Effector memory CD8-positive, alpha-beta T cell (primary cell): ENCODE results near the gene NPIPB8.
"Not testable (repeated sequence)": the region's sequence is repeated elsewhere in the genome, so short reads cannot be mapped to it uniquely, and the experiment has no call there.

Experiments used
- ATAC-seq: fragments of 150-1000 bp; cut with Tn5 transposase; replicated peaks from 2 replicates; pipeline ENCODE4 v1.10.0; 2021; ENCODE audit warnings: mild to moderate bottlenecking, moderate library complexity
- DNase-seq, 3 experiments: peaks; one replicate each; pipeline ENCODE4 v3.0.0; 2021
- H3K27ac Mint-ChIP-seq, 2 donors: one replicate each; pipeline ENCODE4 v1.8.0; 2022; ENCODE audit warnings: mild to moderate bottlenecking in 2 of 2, mixed read lengths in 2 of 2, moderate library complexity in 2 of 2
- H3K27me3 Mint-ChIP-seq, 2 donors: one replicate each; pipeline ENCODE4 v1.8.0; 2022; ENCODE audit warnings: mixed read lengths in 2 of 2
- H3K36me3 Mint-ChIP-seq: one replicate; pipeline ENCODE4 v1.8.0; 2022; ENCODE audit warnings: mild to moderate bottlenecking, moderate library complexity, mixed read lengths; ENCODE audit not compliant: insufficient read depth
- H3K4me1 Mint-ChIP-seq, 2 donors: one replicate each; pipeline ENCODE4 v1.8.0; 2022; ENCODE audit warnings: low read depth in 2 of 2, mixed read lengths in 2 of 2
- H3K4me3 Mint-ChIP-seq, 2 donors: one replicate each; pipeline ENCODE4 v1.8.0; 2022; ENCODE audit warnings: mild to moderate bottlenecking in 2 of 2, mixed read lengths in 2 of 2, moderate library complexity in 2 of 2
- H3K9me3 Mint-ChIP-seq, 2 donors: one replicate each; pipeline ENCODE4 v1.8.0; 2022; ENCODE audit warnings: mixed read lengths in 2 of 2

NPIPB8 gene

DNA sequence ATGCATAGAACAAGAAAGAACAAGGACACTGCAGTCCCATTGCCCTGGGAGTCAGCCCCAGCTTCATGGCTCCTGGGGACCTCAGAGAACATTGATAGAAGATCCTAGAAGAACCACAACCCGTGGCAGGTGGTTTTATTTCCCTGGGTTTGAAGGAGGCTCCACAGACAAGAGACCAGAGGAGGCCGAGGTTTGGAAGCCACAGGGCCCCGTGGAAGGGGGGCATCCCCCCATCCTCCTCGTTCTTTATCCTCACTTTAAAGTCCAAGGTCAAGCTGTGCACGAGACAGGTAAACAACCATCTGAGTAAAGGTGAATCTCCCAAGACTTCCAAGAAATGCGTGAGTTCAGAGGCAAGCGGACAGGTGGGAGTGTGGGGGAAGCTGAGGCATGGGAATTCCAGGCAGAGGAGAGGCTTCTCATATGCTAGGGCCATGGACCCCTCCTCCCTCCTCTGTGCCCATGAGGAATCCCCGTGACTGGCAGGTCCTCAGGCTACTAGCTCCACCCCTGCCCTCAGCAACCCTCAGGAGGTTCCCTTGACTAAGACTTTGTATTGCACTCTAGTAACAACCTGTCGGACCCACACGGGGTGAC lies 27.2 kb upstream of the NPIPB8 start:
- H3K9me3 Mint-ChIP-seq: no peaks in the 10 kb centered on the region
- H3K36me3 Mint-ChIP-seq: peaks cover 5% of the 10 kb centered on the region
- peaks cover 0 to 7% of the 10 kb centered on the region in 2 donors for H3K4me1 Mint-ChIP-seq
- ATAC-seq: no peak
- H3K27me3 Mint-ChIP-seq: no peaks in the 10 kb centered on the region
- H3K27ac Mint-ChIP-seq: peak overlapping the region in 1 of 2 donors; percentile 87
- no peak overlapping the region for H3K4me3 Mint-ChIP-seq
- DNase-seq: no peak

DNA sequence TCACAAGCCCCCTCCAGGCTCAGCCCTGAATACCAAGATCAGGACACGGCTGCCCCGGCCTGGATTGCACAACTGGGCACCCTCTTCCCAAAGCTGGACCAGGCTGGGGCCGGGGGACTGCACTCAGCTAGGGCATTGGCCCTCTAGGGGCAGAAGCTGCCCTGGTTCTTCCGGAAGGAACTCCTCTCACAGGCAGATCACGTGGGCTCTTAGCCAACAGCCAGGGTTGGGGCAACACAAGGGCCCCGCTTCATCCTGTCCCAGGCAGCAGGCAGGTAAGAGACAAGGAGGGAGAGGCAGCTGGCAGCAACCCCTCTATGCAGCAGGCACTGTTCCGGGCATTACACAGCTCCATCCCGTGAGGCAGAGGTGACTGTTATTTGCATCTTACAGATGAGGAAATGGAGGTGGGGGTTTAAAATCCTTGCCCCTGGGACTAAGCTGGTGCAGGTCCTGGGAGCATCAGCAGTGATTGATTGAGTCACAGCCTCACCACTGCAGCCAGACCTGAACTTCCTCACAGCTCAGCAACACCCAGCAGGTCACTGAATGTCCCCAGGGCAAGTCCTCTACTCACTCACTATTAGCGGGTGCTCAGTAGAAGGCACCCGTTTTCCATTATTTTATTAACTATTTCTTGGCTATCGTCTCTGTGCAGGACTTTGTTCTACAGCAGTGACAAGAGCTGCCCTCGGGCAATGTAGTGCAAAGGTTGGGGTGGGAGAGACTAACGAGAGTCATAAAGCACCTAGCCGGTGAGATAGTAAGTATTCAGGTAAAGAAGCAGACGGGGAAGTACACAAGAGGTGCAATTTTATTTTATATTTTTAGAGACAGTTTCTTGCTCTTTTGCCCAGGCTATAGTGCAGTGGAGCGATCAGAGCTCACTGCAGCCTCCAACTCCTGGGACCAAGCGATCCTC lies 25.2 kb upstream of the NPIPB8 start:
- H3K36me3 Mint-ChIP-seq, H3K27me3 Mint-ChIP-seq, H3K4me3 Mint-ChIP-seq, H3K9me3 Mint-ChIP-seq, H3K27ac Mint-ChIP-seq, DNase-seq, H3K4me1 Mint-ChIP-seq: not testable (repeated sequence)
- ATAC-seq: peak; percentile 98

DNA sequence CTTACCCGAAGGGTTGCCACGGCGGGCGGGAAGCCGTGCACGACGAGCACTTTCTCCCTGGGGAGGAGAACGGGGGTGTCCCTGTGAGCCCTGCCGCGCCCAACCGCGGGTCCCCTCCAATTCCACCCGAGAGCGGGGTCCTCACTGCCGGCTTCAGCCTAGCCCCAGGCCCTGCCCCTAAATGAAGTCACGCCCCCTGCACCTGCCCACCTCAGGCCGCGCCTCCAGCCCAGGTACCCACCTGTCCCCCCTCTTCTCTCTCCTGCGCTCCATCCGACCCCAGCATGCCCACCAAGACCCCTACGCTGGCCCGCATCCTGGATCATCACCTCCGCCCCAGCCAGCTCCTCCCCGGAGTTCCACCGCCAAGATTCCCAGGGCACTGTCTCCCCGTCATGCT lies 24.0 kb upstream of the NPIPB8 start:
- not testable (repeated sequence) for H3K4me3 Mint-ChIP-seq, H3K27ac Mint-ChIP-seq, H3K4me1 Mint-ChIP-seq, H3K27me3 Mint-ChIP-seq, H3K9me3 Mint-ChIP-seq, ATAC-seq, DNase-seq
- H3K36me3 Mint-ChIP-seq: peaks cover 11% of the 10 kb centered on the region

DNA sequence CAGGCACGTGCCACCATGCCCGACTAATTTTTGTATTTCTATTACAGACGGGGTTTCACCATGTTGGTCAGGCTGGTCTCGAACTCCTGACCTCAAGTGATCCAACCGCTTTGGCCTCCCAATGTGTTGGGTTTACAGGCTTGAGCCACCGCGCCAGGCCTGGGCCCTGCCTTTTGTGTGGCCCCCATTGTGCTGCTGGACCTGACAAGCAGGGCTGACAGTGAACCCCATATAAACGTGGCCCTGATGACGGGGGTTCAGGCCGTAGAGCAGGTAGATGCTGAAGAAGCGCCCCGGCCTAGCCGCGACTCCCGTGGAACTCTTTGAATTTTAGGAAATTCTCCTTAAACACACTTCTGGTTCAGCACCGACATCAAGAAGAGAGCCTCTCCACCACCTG lies 23.3 kb upstream of the NPIPB8 start:
- peaks cover 11% of the 10 kb centered on the region for H3K36me3 Mint-ChIP-seq
- H3K4me1 Mint-ChIP-seq, ATAC-seq, H3K4me3 Mint-ChIP-seq, H3K27me3 Mint-ChIP-seq, H3K9me3 Mint-ChIP-seq, H3K27ac Mint-ChIP-seq, DNase-seq: not testable (repeated sequence)

DNA sequence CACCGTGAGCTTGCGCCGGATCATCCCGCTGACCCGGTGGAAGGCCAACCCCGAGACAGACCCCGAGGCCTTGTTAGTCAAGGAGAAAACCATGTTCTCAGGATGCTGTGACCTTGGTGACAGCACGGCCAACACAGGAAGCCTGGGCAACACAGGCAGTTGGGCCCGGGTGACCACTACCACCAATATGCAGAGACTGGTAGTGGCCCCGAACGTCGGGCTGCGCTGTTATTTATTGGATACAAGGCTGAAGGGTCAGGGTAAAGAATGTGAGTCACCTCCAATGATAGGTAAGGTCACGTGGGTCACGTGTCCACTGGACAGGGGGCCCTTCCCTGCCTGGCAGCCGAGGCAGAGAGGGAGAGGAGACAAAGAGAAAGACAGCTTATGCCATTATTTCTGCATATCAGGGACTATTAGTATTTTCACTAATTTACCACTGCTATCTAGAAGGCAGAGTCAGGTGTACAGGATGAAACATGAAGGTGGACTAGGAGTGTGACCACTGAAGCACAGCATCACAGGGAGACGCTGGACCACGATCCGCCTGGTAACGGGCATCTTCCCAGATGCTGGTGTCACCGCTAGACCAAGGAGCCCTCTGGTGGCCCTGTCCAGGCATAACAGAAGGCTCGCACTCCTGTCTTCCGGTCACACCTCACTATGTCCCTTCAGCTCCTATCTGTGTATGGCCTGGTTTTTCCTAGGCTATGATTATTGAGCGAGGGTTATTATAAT lies 22.2 kb upstream of the NPIPB8 start:
- H3K4me1 Mint-ChIP-seq, DNase-seq, H3K4me3 Mint-ChIP-seq, H3K9me3 Mint-ChIP-seq, H3K27me3 Mint-ChIP-seq, ATAC-seq: not testable (repeated sequence)
- Mint-ChIP-seq H3K36me3 (peaks cover 11% of the 10 kb centered on the region), H3K27ac (peak overlapping the region in 1 of 2 donors; percentile 56)

DNA sequence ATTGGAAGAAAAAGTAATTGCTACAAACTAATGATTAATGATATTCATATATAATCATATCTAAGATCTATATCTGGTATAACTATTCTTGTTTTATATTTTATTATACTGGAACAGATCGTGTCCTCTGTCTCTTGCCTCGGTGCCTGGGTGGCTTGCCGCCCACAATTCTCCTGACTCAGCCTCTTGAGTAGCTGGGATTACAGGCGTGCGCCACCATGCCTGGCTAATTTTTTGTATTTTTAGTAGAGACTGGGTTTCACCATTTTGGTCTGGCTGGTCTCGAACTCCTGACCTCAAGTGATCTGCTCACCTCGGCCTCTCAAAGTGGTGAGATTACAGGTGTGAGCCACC lies 21.7 kb upstream of the NPIPB8 start:
- H3K4me1 Mint-ChIP-seq, H3K9me3 Mint-ChIP-seq, H3K27me3 Mint-ChIP-seq, H3K4me3 Mint-ChIP-seq, ATAC-seq, DNase-seq: not testable (repeated sequence)
- peak overlapping the region in 1 of 2 donors; percentile 9 for H3K27ac Mint-ChIP-seq
- peaks cover 11% of the 10 kb centered on the region for H3K36me3 Mint-ChIP-seq

DNA sequence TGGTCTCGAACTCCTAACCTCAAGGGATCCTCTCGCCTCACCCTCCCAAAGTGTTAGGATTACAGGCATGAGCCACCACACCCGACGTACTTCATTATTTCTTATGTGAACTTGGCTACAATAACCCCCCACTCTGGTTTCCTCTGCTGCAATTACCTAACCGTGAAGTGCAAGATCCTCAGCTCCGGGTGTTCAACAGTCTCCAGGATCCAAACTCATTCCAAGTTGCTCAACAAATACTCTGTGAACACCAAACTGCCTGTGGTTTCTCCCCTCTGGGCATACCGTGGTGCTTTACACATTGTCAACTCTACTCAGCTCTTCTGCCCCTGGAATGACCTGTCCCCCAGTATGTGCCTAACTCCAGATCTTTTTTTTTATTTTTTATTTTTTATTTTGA lies 21.2 kb upstream of the NPIPB8 start:
- H3K4me3 Mint-ChIP-seq: no peak overlapping the region
- no peaks in the 10 kb centered on the region for H3K9me3 Mint-ChIP-seq
- peaks cover 1 to 3% of the 10 kb centered on the region in 2 donors for H3K4me1 Mint-ChIP-seq
- H3K27me3 Mint-ChIP-seq: no peaks in the 10 kb centered on the region
- DNase-seq (no peak), ATAC-seq (no peak)
- H3K27ac Mint-ChIP-seq: peak overlapping the region in 1 of 2 donors; percentile 9
- H3K36me3 Mint-ChIP-seq: peaks cover 11% of the 10 kb centered on the region

DNA sequence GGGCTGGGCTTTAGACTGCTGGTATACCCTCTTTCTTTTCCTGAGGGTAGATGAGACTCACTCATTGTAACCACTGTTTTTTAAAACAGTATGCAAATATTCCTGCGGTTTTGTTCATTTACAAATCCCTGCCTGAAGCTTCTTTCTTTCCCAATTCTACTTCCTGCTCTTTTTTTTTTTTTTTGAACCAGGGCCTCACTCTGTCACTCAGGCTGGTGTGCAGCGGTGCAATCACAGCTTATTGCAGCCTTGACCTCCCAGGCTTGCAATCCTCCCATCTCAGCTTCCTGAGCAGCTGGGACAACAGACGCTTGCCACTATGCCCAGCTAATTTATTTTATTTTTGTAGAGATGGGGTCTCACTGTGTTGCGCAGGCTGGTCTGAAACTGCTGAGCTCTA lies 20.0 kb upstream of the NPIPB8 start:
- H3K9me3 Mint-ChIP-seq: no peaks in the 10 kb centered on the region
- H3K27me3 Mint-ChIP-seq: no peaks in the 10 kb centered on the region
- peaks cover 11% of the 10 kb centered on the region for H3K36me3 Mint-ChIP-seq
- H3K4me1 Mint-ChIP-seq: peaks cover 9 to 14% of the 10 kb centered on the region in 2 donors
- peak overlapping the region in 1 of 2 donors; percentile 38 for H3K27ac Mint-ChIP-seq
- DNase-seq (no peak), ATAC-seq (no peak)
- H3K4me3 Mint-ChIP-seq: no peak overlapping the region

DNA sequence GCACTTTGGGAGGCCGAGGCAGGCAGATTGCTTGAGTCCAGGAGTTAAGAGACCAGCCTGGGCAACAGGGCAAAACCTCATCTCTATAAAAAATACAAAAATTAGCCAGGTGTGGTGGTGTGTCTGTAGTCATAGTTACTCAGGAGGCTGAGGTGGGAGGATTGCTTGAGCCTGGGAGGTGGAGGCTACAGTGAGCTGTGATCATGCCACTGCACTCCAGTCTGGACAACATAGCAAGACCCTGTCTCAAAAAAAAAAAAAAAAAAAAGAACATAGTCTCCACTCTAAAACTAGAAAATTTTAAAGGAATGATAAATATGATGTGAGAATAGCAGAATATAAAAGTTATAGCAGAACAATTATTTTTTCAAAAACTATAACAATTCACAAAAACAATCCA lies 17.5 kb upstream of the NPIPB8 start:
- Mint-ChIP-seq H3K27ac (peak overlapping the region in 1 of 2 donors; percentile 6), H3K4me1 (peaks cover 13 to 21% of the 10 kb centered on the region in 2 donors)

DNA sequence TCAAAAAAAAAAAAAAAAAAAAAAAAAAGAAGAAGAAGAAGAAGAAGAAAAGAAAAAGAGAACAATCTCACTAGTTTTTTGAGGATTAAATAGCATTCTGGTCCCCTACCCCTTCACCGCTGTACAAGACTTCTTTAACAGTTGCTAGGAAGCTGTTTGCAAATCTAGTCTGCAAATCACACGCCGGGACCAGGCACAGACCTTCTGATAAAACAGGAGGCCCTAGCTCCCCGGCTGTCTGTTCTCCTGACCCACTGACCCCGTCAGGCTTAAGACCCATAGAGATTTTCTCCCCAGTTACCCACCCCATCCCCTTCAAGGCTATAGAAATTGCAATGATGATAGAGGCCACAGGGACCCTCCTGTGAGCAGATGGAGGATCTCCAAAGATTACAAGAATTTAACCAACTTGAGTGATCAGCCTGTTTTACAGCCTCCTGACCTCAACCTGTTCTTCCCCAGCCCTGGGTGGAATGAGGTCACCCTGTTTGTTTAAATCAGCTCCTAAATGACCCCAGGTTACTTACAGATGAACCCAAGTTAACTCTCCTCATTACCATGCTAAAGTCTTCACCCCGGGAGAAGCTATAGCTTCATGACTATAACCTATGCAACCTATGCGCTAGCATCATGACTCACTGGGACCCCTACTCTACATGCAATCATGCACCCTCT lies 16.2 kb upstream of the NPIPB8 start:
- Mint-ChIP-seq H3K27me3 (no peaks in the 10 kb centered on the region), H3K27ac (peak overlapping the region; percentile 39 to 81), H3K4me3 (peak overlapping the region; percentile 76 to 77), H3K9me3 (no peaks in the 10 kb centered on the region), H3K4me1 (peaks cover 12 to 21% of the 10 kb centered on the region in 2 donors), H3K36me3 (peaks cover 10% of the 10 kb centered on the region)
- ATAC-seq (no peak), DNase-seq (no peak)

More for the DNA sequence above, 17.5 kb upstream of the NPIPB8 start:
- H3K27me3 Mint-ChIP-seq, H3K9me3 Mint-ChIP-seq, DNase-seq, H3K4me3 Mint-ChIP-seq, ATAC-seq: not testable (repeated sequence)
- peaks cover 11% of the 10 kb centered on the region for H3K36me3 Mint-ChIP-seq

DNA sequence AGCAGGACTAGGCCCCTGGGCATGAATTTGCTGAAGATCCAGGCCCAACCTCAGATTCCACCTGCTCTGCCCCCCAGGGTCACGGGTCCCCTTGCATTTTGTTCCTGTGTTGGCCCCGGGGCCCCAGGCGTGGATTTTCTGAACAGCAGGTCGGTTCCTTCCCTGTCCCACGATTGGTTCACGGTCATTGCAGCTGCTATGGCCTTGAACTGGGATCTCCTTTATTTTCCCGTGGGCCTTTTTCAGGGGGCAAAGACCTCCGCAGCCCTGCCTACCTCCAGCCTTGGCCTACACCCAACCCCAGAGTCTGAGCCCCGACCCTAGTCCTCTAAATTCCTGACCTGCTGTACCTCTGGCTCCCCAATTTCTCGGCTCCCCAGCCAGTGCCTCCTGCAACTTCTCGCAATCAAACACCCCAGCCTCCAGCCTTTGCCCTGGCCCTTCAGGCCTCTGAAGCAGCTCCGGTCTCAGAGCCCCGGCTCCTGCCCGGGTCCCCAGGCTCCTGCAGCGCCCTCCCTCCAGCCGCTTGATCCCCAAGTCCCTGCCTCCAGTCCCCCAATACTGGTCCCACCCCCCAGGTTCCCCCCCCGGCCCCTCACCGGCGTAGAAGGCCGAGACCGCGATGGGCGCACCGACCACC lies 15.2 kb upstream of the NPIPB8 start:
- H3K27ac Mint-ChIP-seq: peak overlapping the region; percentile 51 to 81
- H3K9me3 Mint-ChIP-seq, ATAC-seq, H3K27me3 Mint-ChIP-seq, DNase-seq, H3K36me3 Mint-ChIP-seq: not testable (repeated sequence)
- peak overlapping the region; percentile 76 to 77 for H3K4me3 Mint-ChIP-seq
- peaks cover 12 to 21% of the 10 kb centered on the region in 2 donors for H3K4me1 Mint-ChIP-seq

DNA sequence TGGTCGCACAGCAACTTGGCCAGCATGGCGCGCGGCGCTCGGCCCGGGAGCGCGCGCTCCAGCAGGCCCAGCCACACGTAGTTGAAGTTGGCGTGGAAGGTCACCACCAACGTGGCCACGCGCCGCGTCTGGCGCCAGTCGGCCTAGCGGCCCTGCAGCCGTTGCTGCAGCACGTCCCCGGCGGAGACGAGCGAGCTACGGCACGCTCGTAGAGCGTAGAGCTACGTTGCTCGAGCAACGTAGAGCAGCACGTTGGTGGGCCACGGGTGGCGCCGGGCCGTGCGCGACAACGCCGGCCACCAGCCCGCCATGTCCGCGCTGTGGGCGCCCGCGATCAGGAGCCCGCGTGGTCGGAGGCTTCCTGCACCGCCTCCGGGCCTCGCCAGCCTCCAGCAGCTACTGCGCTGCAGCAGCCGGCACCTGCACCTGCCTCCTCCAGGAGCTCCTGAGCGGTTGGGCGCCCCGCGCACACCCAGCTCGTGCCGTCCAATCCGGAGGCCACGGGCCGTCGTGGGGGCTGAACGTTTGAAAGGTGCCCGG lies 14.6 kb upstream of the NPIPB8 start:
- DNase-seq (peak; percentile 32 to 49 (median 45)), ATAC-seq (peak; percentile 92)
- peaks cover 4% of the 10 kb centered on the region for H3K36me3 Mint-ChIP-seq
- H3K27ac Mint-ChIP-seq: peak overlapping the region; percentile 51 to 81
- peaks cover 12 to 21% of the 10 kb centered on the region in 2 donors for H3K4me1 Mint-ChIP-seq
- H3K27me3 Mint-ChIP-seq: peaks cover 0 to 8% of the 10 kb centered on the region in 2 donors
- H3K4me3 Mint-ChIP-seq: peak overlapping the region; percentile 76 to 77
- no peaks in the 10 kb centered on the region for H3K9me3 Mint-ChIP-seq
